ENCODE data around the gene REEP3. TPM values are rescaled to one million over a fixed set of nuclear protein-coding genes. Genes with fewer than 3 reads are reported as not detected.

Gene REEP3
- total RNA-seq, 2 donors from 2014 or later, result 30.7 to 33.0 TPM

DNA sequence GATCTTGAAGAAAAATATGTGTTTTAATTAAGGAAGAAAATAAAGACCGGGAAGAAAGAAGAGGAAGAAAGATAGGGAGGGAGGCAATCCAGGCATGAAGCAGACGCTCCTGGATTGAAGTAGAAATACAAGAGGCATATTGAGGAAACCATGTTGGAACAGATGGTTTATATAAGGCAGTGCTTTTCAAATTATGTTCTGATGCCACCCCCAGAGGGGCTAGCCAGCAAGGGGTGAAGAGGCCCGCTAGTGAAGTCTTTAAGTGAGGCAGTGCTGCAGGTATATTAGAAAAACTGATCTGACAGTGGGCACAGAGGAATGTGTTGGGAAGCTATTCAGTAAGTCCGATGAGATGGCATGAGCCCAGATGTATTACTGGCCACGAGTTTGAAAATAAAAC, 40.1 kb downstream of the REEP3 start:
- no peaks in the 10 kb centered on the region for H3K27me3 Mint-ChIP-seq (ENCODE audit: insufficient read depth)
- H3K27me3 ChIP-seq (ENCODE audit: control insufficient read depth, insufficient read depth, low read length, poor library complexity, severe bottlenecking), result no peaks in the 10 kb centered on the region
- no peak overlapping the region for H3K27ac ChIP-seq (ENCODE audit: low read depth, low read length)
- H3K4me1 Mint-ChIP-seq, result peaks cover 26% of the 10 kb centered on the region
- WGBS, 2 experiments (ENCODE audit: insufficient coverage in 1 of 2, insufficient read length in 1 of 2), result 91 to 96% methylated on average over 5 of the region's 5 CpGs
- TF ChIP-seq, protein P1, sequence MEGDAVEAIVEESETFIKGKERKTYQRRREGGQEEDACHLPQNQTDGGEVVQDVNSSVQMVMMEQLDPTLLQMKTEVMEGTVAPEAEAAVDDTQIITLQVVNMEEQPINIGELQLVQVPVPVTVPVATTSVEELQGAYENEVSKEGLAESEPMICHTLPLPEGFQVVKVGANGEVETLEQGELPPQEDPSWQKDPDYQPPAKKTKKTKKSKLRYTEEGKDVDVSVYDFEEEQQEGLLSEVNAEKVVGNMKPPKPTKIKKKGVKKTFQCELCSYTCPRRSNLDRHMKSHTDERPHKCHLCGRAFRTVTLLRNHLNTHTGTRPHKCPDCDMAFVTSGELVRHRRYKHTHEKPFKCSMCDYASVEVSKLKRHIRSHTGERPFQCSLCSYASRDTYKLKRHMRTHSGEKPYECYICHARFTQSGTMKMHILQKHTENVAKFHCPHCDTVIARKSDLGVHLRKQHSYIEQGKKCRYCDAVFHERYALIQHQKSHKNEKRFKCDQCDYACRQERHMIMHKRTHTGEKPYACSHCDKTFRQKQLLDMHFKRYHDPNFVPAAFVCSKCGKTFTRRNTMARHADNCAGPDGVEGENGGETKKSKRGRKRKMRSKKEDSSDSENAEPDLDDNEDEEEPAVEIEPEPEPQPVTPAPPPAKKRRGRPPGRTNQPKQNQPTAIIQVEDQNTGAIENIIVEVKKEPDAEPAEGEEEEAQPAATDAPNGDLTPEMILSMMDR (conservative IDR thresholded peaks at IDR 0.05), result no peak
- no peaks in the 10 kb centered on the region for H3K9me3 Mint-ChIP-seq
- DNase-seq, result no peak
- no peaks in the 10 kb centered on the region for H3K36me3 ChIP-seq (ENCODE audit: control insufficient read depth, insufficient read depth, low read length)
- H3K27ac Mint-ChIP-seq, result peak overlapping the region; percentile 40
- peaks cover 3% of the 10 kb centered on the region for H3K4me1 ChIP-seq (ENCODE audit: control insufficient read depth, insufficient read depth, low read length)
- no peaks in the 10 kb centered on the region for H3K9me3 ChIP-seq (ENCODE audit: control insufficient read depth, low read length)
- H3K4me3 Mint-ChIP-seq, result no peak overlapping the region
- H3K36me3 Mint-ChIP-seq (ENCODE audit: low read depth), result no peaks in the 10 kb centered on the region
- no peak overlapping the region for H3K4me3 ChIP-seq (ENCODE audit: low read length)
- no peak overlapping the region for H3K9ac ChIP-seq (ENCODE audit: extremely low read depth, low read length, poor library complexity, severe bottlenecking)

DNA sequence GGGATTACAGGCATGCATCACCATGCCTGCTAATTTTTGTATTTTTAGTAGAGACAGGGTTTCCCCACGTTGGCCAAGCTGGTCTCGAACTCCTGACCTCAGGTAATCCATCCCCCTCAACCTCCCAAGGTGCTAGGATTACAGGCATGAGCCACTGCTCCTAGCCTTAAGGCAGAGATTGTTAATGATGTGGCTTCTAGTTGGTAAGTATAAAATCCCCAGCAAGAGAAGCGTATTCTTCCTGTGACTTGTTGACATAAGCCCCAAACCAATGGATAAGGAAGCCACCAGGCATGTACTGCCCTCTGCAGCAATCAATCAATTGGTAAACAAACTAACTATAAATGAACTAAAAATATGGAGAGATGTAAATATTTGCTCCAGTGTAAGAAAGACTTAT, 41.2 kb downstream of the REEP3 start:
- 85 to 100% methylated on average over 1 to 3 of the region's 3 CpGs for WGBS, 2 experiments (ENCODE audit: insufficient coverage in 1 of 2, insufficient read length in 1 of 2)
- H3K27me3 ChIP-seq (ENCODE audit: control insufficient read depth, insufficient read depth, low read length, poor library complexity, severe bottlenecking), result no peaks in the 10 kb centered on the region
- H3K27ac Mint-ChIP-seq, result peak overlapping the region; percentile 66
- no peaks in the 10 kb centered on the region for H3K27me3 Mint-ChIP-seq (ENCODE audit: insufficient read depth)
- H3K4me1 ChIP-seq (ENCODE audit: control insufficient read depth, insufficient read depth, low read length), result peaks cover 3% of the 10 kb centered on the region
- H3K4me1 Mint-ChIP-seq, result peaks cover 24% of the 10 kb centered on the region
- DNase-seq, result no peak
- TF ChIP-seq, protein P1 (conservative IDR thresholded peaks at IDR 0.05), result no peak
- H3K4me3 ChIP-seq (ENCODE audit: low read length), result no peak overlapping the region
- no peaks in the 10 kb centered on the region for H3K9me3 Mint-ChIP-seq
- H3K36me3 Mint-ChIP-seq (ENCODE audit: low read depth), result peaks cover under 1% of the 10 kb centered on the region
- no peak overlapping the region for H3K27ac ChIP-seq (ENCODE audit: low read depth, low read length)
- no peak overlapping the region for H3K9ac ChIP-seq (ENCODE audit: extremely low read depth, low read length, poor library complexity, severe bottlenecking)
- H3K4me3 Mint-ChIP-seq, result no peak overlapping the region
- peaks cover 8% of the 10 kb centered on the region for H3K36me3 ChIP-seq (ENCODE audit: control insufficient read depth, insufficient read depth, low read length)
- H3K9me3 ChIP-seq (ENCODE audit: control insufficient read depth, low read length), result no peaks in the 10 kb centered on the region

DNA sequence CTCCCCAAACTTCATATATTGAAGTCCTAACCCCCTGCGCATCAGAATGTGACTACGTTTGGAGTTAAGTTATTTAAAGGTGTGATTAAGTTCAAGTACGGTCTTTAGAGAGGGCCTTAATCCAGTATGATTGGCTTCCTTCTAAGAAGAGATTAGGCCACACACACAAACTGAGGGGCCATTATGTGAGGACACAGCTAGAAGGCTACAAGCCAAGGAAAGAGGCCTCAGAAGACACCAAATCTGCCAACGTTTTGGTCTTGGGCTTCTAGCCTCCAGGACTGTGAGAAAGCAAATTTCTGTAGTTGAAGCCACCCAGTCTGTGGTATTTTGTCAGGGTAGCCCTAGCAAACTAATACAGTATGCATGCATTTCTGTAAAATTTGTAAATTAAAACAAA, 41.7 kb downstream of the REEP3 start:
- Histone ChIP-seq H3K4me3 (ENCODE audit: low read length) (no peak overlapping the region), H3K4me1 (ENCODE audit: control insufficient read depth, insufficient read depth, low read length) (peaks cover 3% of the 10 kb centered on the region), H3K27me3 (ENCODE audit: control insufficient read depth, insufficient read depth, low read length, poor library complexity, severe bottlenecking) (no peaks in the 10 kb centered on the region), H3K9ac (ENCODE audit: extremely low read depth, low read length, poor library complexity, severe bottlenecking) (no peak overlapping the region), H3K36me3 (ENCODE audit: control insufficient read depth, insufficient read depth, low read length) (peaks cover 12% of the 10 kb centered on the region), H3K9me3 (ENCODE audit: control insufficient read depth, low read length) (no peaks in the 10 kb centered on the region), H3K27ac (ENCODE audit: low read depth, low read length) (no peak overlapping the region)
- no peaks in the 10 kb centered on the region for H3K27me3 Mint-ChIP-seq (ENCODE audit: insufficient read depth)
- H3K27ac Mint-ChIP-seq, result no peak overlapping the region
- H3K4me3 Mint-ChIP-seq, result no peak overlapping the region
- DNase-seq, result no peak
- 83 to 87% methylated on average over 1 to 4 of the region's 4 CpGs for WGBS, 2 experiments (ENCODE audit: insufficient coverage in 1 of 2, insufficient read length in 1 of 2)
- peaks cover 4% of the 10 kb centered on the region for H3K36me3 Mint-ChIP-seq (ENCODE audit: low read depth)
- no peaks in the 10 kb centered on the region for H3K9me3 Mint-ChIP-seq
- peaks cover 24% of the 10 kb centered on the region for H3K4me1 Mint-ChIP-seq
- TF ChIP-seq, protein P1 (conservative IDR thresholded peaks at IDR 0.05), result no peak
